ENCODE measurements around the gene BLVRB. TPM values are rescaled to one million over a fixed set of nuclear protein-coding genes. Genes with fewer than 3 reads are reported as not detected.
"Not testable (repeated sequence)": the region's sequence is repeated elsewhere in the genome, so short reads cannot be mapped to it uniquely, and the experiment has no call there.

BLVRB gene
- total RNA-seq, 1 experiment from 2014 or later: 113 TPM

DNA sequence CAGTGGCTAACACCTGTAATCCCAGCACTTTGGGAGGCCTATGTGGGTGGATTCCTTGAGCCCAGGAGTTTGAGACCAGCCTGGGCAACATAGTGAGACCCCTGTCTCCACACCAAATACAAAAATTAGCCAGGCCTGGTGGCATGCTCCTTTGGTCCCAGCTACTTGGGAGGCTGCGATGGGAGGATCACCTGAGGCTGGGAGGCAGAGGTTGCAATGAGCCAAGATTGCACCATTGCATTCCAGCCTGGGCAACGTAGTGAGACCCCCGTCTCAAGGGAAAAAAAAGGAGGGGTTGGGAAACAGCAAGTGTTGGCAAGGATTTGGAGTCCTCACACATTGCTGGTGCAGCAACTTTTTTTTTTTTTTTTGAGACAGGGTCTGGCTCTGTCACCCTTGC is 20.5 kb upstream of the BLVRB start:
- DNase-seq (ENCODE audit: low read depth, low spot score): no peak
- Histone ChIP-seq H3K36me3 (ENCODE audit: control insufficient read depth in 1 of 2, insufficient read depth in 2 of 2, low read length in 2 of 2) (no peaks in the 10 kb centered on the region), H3K27me3 (ENCODE audit: insufficient read depth, low read length) (no peaks in the 10 kb centered on the region), H3K27ac (ENCODE audit: low read depth, low read length) (no peak overlapping the region), H3K4me1 (ENCODE audit: control insufficient read depth in 1 of 2, insufficient read depth in 2 of 2, low read length in 2 of 2) (peaks cover 9 to 13% of the 10 kb centered on the region in 2 experiments), H3K79me2 (ENCODE audit: insufficient read depth, low read length) (no peaks in the 10 kb centered on the region), H4K20me1 (ENCODE audit: insufficient read depth) (no peaks in the 10 kb centered on the region), H2AFZ (ENCODE audit: low read depth, low read length, poor library complexity, severe bottlenecking) (no peak overlapping the region), H3K9ac (ENCODE audit: low read length) (no peak overlapping the region), H3K4me3 (replicated peaks in 1 of 2; ENCODE audit: low read depth in 1 of 2, low read length in 2 of 2) (no peak overlapping the region), H3K9me2 (ENCODE audit: insufficient read depth) (no peaks in the 10 kb centered on the region), H3K4me2 (ENCODE audit: low read length) (no peak overlapping the region), H3K9me3 (ENCODE audit: control insufficient read depth in 1 of 2, insufficient read depth in 1 of 2, low read depth in 1 of 2, low read length in 2 of 2) (no peaks in the 10 kb centered on the region)
- intact Hi-C loops (cut with micrococcal nuclease): no loop called here
- BruUV-seq (replicated peaks): no TSS peak
- ATAC-seq: no peak
- CTCF ChIA-PET: no interaction called here
- RAD21 ChIA-PET (ENCODE audit: low non-redundant PET in 1 of 2, low total read pairs in 2 of 2, uncharacterized antibody in 2 of 2, unreplicated experiment in 2 of 2): no interaction called here
- POLR2A ChIA-PET: no interaction called here
- TF ChIP-seq, protein P1, sequence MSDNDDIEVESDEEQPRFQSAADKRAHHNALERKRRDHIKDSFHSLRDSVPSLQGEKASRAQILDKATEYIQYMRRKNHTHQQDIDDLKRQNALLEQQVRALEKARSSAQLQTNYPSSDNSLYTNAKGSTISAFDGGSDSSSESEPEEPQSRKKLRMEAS (IDR thresholded peaks at IDR 0.05): no peak
- no peak for TF ChIP-seq CBX3 (IDR thresholded peaks at IDR 0.05; ENCODE audit: low read depth)

DNA sequence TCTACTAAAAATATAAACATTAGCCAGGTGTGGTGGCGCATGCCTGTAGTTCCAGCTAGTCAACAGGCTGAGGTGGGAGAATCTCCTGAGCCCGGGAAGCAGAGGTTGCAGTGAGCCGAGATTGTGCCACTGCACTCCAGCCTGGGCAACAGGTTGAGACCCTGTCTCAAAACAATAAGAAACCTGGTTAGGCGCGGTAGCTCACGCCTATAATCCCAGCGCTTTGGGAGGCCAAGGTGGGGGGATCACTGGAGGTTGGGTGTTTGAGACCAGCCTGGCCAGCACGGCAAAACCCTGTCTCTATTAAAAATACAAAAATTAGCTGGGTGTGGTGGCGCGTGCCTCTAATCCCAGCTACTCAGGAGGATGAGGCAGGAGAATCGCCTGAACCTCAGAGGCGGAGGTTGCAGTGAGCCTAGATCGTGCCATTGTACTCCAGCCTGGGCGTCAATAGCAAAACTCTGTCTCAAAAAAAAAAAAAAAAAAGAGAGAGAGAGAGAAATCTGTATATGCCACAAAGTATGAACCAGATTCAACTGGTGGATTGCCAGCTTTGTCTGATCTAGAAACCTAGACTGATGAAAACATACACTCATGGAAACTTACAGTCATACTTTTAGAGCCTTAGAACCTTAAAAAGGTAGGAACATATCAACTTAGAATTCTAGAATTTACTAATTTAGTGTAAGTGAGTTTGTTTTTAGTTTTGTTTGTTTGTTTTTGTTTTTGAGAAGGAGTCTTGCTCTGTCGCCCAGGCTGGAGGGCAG is 10.5 kb upstream of the BLVRB start:
- ChIA-PET CTCF (interaction anchor here (1.3 to 2.0 kb wide), 3 partner anchors 10 to 12 kb away, joined by 3 to 4 read pairs (median 4); partner anchors contain the start of gene BLVRB), POLR2A (interaction anchor here (2.0 kb wide), 1 partner anchor 10 kb away, joined by 6 read pairs; the partner anchor contains the start of gene BLVRB)
- H3K9ac ChIP-seq (ENCODE audit: low read length); intact Hi-C loops (cut with micrococcal nuclease); H4K20me1 ChIP-seq (ENCODE audit: insufficient read depth); DNase-seq (ENCODE audit: low read depth, low spot score); RAD21 ChIA-PET (ENCODE audit: low non-redundant PET in 1 of 2, low total read pairs in 2 of 2, uncharacterized antibody in 2 of 2, unreplicated experiment in 2 of 2); H3K4me1 ChIP-seq (ENCODE audit: control insufficient read depth in 1 of 2, insufficient read depth in 2 of 2, low read length in 2 of 2); H3K79me2 ChIP-seq (ENCODE audit: insufficient read depth, low read length); H3K36me3 ChIP-seq (ENCODE audit: control insufficient read depth in 1 of 2, insufficient read depth in 2 of 2, low read length in 2 of 2); H3K4me3 ChIP-seq (replicated peaks in 1 of 2; ENCODE audit: low read depth in 1 of 2, low read length in 2 of 2); H3K9me3 ChIP-seq (ENCODE audit: control insufficient read depth in 1 of 2, insufficient read depth in 1 of 2, low read depth in 1 of 2, low read length in 2 of 2); H3K27me3 ChIP-seq (ENCODE audit: insufficient read depth, low read length); BruUV-seq (replicated peaks); ATAC-seq; H3K9me2 ChIP-seq (ENCODE audit: insufficient read depth); H3K27ac ChIP-seq (ENCODE audit: low read depth, low read length): not testable (repeated sequence)
- peak overlapping the region; percentile 78 for H2AFZ ChIP-seq (ENCODE audit: low read depth, low read length, poor library complexity, severe bottlenecking)
- 0 out of 2 replicates have a peak overlapping the region, but pooled peaks have one; percentile 12 for H3K4me2 ChIP-seq (ENCODE audit: low read length)
